Upper lobe of left lung (tissue), 4 donors: Measurements from ENCODE around the gene SDR9C7.
"Not testable (repeated sequence)": the region's sequence is repeated elsewhere in the genome, so short reads cannot be mapped to it uniquely, and the experiment has no call there.

Experiments
- CTCF ChIP-seq, 6 experiments: fragments of 450-650 bp in 4 of 6; fragments of 200-600 bp in 2 of 6; sonication (generic) in 2 of 6; IDR thresholded peaks; one replicate each; pipeline ENCODE4 v1.5.1; 2016 to 2019; ENCODE audit warnings: antibody characterized with exemption in 6 of 6
- EP300 ChIP-seq, 4 donors: sonication (generic); formaldehyde crosslinking; IDR thresholded peaks; one replicate each; pipeline ENCODE4 v1.5.1; 2017; ENCODE audit warnings: antibody characterized with exemption in 4 of 4, control low read depth in 2 of 4
- POLR2A ChIP-seq, 4 donors: fragments of 450-650 bp; IDR thresholded peaks; one replicate each; pipeline ENCODE4 v1.5.1; 2016 to 2017; ENCODE audit warnings: antibody characterized with exemption in 4 of 4, mild to moderate bottlenecking in 2 of 4

- not testable (repeated sequence) for TF ChIP-seq CTCF, EP300, POLR2A (IDR thresholded peaks at IDR 0.05)
These were observed 24.8 kb downstream of the SDR9C7 start for GRCh38 chr12:56909403-56909802.
